Esophagus squamous epithelium (tissue), 5 donors: ENCODE results near the gene PCDH17. TPM values are rescaled to one million over a fixed set of nuclear protein-coding genes. Genes with fewer than 3 reads are reported as not detected.

ENCODE experiments used
- DNase-seq: peaks from one replicate; lab custom pipeline; 2025; lab: John Stamatoyannopoulos, UW
- H3K27ac ChIP-seq, 4 donors: fragments of 200-600 bp; sonication (generic); one replicate each; pipeline ENCODE4 v1.5.1; 2016 to 2019; ENCODE audit warnings: mild to moderate bottlenecking in 1 of 4
- H3K27me3 ChIP-seq, 4 donors: fragments of 200-600 bp; sonication (generic); 1 replicate in 3 of 4; 2 replicates in 1 of 4; pipeline versions ENCODE4 v1.5.1 to v1.6.0; 2017 to 2021; ENCODE audit warnings: antibody characterized with exemption in 1 of 4
- H3K36me3 ChIP-seq, 3 donors: fragments of 200-600 bp; sonication (generic); one replicate each; pipeline ENCODE4 v1.5.1; 2016 to 2019
- H3K4me1 ChIP-seq, 3 donors: fragments of 200-600 bp; sonication (generic); one replicate each; pipeline ENCODE4 v1.5.1; 2017 to 2019
- H3K4me3 ChIP-seq, 4 donors: fragments of 200-600 bp; sonication (generic); 1 replicate in 3 of 4; 2 replicates in 1 of 4; pipeline ENCODE4 v1.5.1; 2016 to 2019; ENCODE audit warnings: mild to moderate bottlenecking in 2 of 4, moderate library complexity in 1 of 4
- H3K9me3 ChIP-seq, 3 donors: fragments of 200-600 bp; sonication (generic); one replicate each; pipeline ENCODE4 v1.5.1; 2016 to 2019
- CTCF ChIP-seq, 6 experiments: fragments of 450-650 bp in 4 of 6; fragments of 200-600 bp in 2 of 6; sonication (generic) in 2 of 6; IDR thresholded peaks; one replicate each; pipeline ENCODE4 v1.5.1; 2016 to 2019; ENCODE audit warnings: antibody characterized with exemption in 6 of 6, mild to moderate bottlenecking in 4 of 6, moderate library complexity in 4 of 6
- POLR2A ChIP-seq, 4 donors: fragments of 450-650 bp; IDR thresholded peaks; one replicate each; pipeline ENCODE4 v1.6.1; 2017; ENCODE audit warnings: antibody characterized with exemption in 4 of 4, mild to moderate bottlenecking in 4 of 4, moderate library complexity in 3 of 4
- WGBS, 2 donors: methylation state at CpG; one replicate each; pipeline ENCODE4 v1.1.5; 2018; 5-methylcytosine and 5-hydroxymethylcytosine counted together
- intact Hi-C: fragments of 100-400 bp; cut with DNase I; formaldehyde crosslinking; loops from one replicate; pipeline ENCODE4 v1.15.0; 2022
- total RNA-seq, 4 donors: library from RNA; depleted of rRNA; stranded (reverse); fragments of >200 nt; gene quantifications; one replicate each; pipeline ENCODE4 v1.1.0, GENCODE V29; 2016
- donor health status: DM: yes; HTN: yes; CAD: no.

The PCDH17 gene
- total RNA-seq, 4 donors from 2014 or later: 0.83 to 3.8 (median 1.7) TPM

GRCh38 chr13:57624565-57625435, 6.7 kb upstream of the PCDH17 start:
- Histone ChIP-seq H3K4me3 (no peak overlapping the region), H3K27me3 (peaks cover 0 to 35% (median 2%) of the 10 kb centered on the region in 4 donors), H3K27ac (no peak overlapping the region), H3K4me1 (peaks cover 4 to 8% (median 7%) of the 10 kb centered on the region in 3 donors), H3K36me3 (no peaks in the 10 kb centered on the region), H3K9me3 (no peaks in the 10 kb centered on the region)
- DNase-seq: no peak
- 3 to 7% methylated on average over 5 of the region's 5 CpGs for WGBS, 2 donors
- TF ChIP-seq POLR2A (IDR thresholded peaks at IDR 0.05): no peak
- TF ChIP-seq CTCF (IDR thresholded peaks at IDR 0.05): peak; percentile 25 to 66 (median 54)
- intact Hi-C loops: no loop called here

GRCh38 chr13:57627663-57628062, 3.9 kb upstream of the PCDH17 start:
- 2 to 3% methylated on average over 3 of the region's 3 CpGs for WGBS, 2 donors
- no peaks in the 10 kb centered on the region for H3K9me3 ChIP-seq
- H3K4me3 ChIP-seq: no peak overlapping the region
- H3K36me3 ChIP-seq: no peaks in the 10 kb centered on the region
- no peak for DNase-seq
- H3K27me3 ChIP-seq: peaks cover 0 to 64% (median 8%) of the 10 kb centered on the region in 4 donors
- intact Hi-C loops: no loop called here
- TF ChIP-seq CTCF (IDR thresholded peaks at IDR 0.05) (peak in 5 of 6 experiments; percentile 41 to 69 (median 51)), POLR2A (IDR thresholded peaks at IDR 0.05) (no peak)
- no peak overlapping the region for H3K27ac ChIP-seq
- H3K4me1 ChIP-seq: peaks cover 4 to 37% (median 22%) of the 10 kb centered on the region in 3 donors

GRCh38 chr13:57629391-57629804, 2.1 kb upstream of the PCDH17 start:
- Histone ChIP-seq H3K9me3 (peaks cover 0 to 15% (median 13%) of the 10 kb centered on the region in 3 donors), H3K4me3 (peak overlapping the region; percentile 20 to 70 (median 47)), H3K4me1 (peaks cover 4 to 51% (median 22%) of the 10 kb centered on the region in 3 donors), H3K27me3 (peaks cover 0 to 81% (median 16%) of the 10 kb centered on the region in 4 donors), H3K27ac (no peak overlapping the region), H3K36me3 (no peaks in the 10 kb centered on the region)
- DNase-seq: no peak
- intact Hi-C loops: no loop called here
- WGBS, 2 donors: 0 to 1% methylated on average over 12 to 15 of the region's 29 CpGs
- no peak for TF ChIP-seq CTCF (IDR thresholded peaks at IDR 0.05)
- no peak for TF ChIP-seq POLR2A (IDR thresholded peaks at IDR 0.05)

GRCh38 chr13:57629821-57630235, 1.7 kb upstream of the PCDH17 start:
- H3K4me1 ChIP-seq: peaks cover 4 to 51% (median 22%) of the 10 kb centered on the region in 3 donors
- no peak for TF ChIP-seq CTCF (IDR thresholded peaks at IDR 0.05)
- peak in 2 of 4 donors; percentile 49 to 72 for TF ChIP-seq POLR2A (IDR thresholded peaks at IDR 0.05)
- WGBS, 2 donors: 15% methylated on average over 12 of the region's 34 CpGs; no CpG with 5 or more reads in 1 of the 2 donors
- no peaks in the 10 kb centered on the region for H3K36me3 ChIP-seq
- intact Hi-C loops: no loop called here
- peaks cover 0 to 16% (median 13%) of the 10 kb centered on the region in 3 donors for H3K9me3 ChIP-seq
- peak overlapping the region; percentile 20 to 70 (median 47) for H3K4me3 ChIP-seq
- peaks cover 0 to 85% (median 16%) of the 10 kb centered on the region in 4 donors for H3K27me3 ChIP-seq
- peak overlapping the region in 1 of 4 donors; percentile 21 for H3K27ac ChIP-seq
- DNase-seq: no peak
